GM10266 (cell line): ENCODE results near the gene RPL28.
"Not testable (repeated sequence)": the region's sequence is repeated elsewhere in the genome, so short reads cannot be mapped to it uniquely, and the experiment has no call there.

Experiments
- DNase-seq: peaks from one replicate; pipeline ENCODE4 v3.0.0; 2012; ENCODE audit errors: extremely low spot score
- TF ChIP-seq, protein P1 (sequence below): IDR thresholded peaks from 2 replicates; pipeline ENCODE4 v1.5.1; 2012; ENCODE audit warnings: mild to moderate bottlenecking, low read depth; ENCODE audit not compliant: control insufficient read depth, insufficient read depth; ENCODE audit errors: missing control alignments

Gene RPL28

DNA sequence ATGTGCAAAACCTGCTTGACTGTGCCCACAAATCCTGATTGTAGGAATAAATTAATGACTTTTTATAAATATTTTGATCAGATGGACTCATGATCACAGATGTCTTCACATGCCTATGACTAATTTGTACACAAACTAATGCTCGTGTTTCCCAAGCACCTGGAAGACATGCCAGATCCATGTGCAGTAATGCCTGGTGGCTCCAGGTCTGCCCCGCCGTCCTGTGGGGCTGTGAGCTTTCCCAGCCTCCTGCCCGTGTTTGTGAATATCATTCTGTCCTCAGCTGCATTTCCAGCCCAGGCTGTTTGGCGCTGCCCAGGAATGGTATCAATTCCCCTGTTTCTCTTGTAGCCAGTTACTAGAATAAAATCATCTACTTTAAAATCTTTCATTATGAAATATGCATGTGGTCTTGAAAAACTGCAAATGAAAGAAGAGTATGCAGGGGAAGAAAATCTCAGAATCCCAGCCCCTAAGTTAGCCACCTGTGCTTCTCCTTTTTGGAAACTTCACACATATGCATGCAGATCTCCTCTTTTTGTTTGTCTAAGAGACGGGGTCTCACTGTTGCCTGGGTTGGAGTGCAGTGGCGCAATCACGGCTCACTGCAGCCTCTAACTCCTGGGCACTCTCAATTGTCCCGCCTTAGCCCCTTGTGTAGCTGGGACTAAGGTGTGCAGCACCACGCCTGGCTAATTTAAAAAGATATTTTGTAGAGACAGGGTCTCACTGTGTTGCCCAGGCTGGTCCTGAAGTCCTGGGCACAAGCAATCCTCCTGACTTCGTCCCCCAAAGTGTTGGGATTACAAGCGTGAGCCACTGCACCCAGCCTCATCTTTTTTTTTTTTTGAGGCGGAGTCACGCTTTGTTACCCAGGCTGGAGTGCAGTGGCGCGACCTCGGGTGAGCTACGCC, 6.2 kb downstream of the RPL28 start:
- TF ChIP-seq, protein P1, sequence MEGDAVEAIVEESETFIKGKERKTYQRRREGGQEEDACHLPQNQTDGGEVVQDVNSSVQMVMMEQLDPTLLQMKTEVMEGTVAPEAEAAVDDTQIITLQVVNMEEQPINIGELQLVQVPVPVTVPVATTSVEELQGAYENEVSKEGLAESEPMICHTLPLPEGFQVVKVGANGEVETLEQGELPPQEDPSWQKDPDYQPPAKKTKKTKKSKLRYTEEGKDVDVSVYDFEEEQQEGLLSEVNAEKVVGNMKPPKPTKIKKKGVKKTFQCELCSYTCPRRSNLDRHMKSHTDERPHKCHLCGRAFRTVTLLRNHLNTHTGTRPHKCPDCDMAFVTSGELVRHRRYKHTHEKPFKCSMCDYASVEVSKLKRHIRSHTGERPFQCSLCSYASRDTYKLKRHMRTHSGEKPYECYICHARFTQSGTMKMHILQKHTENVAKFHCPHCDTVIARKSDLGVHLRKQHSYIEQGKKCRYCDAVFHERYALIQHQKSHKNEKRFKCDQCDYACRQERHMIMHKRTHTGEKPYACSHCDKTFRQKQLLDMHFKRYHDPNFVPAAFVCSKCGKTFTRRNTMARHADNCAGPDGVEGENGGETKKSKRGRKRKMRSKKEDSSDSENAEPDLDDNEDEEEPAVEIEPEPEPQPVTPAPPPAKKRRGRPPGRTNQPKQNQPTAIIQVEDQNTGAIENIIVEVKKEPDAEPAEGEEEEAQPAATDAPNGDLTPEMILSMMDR, result no peak
- no peak for DNase-seq

DNA sequence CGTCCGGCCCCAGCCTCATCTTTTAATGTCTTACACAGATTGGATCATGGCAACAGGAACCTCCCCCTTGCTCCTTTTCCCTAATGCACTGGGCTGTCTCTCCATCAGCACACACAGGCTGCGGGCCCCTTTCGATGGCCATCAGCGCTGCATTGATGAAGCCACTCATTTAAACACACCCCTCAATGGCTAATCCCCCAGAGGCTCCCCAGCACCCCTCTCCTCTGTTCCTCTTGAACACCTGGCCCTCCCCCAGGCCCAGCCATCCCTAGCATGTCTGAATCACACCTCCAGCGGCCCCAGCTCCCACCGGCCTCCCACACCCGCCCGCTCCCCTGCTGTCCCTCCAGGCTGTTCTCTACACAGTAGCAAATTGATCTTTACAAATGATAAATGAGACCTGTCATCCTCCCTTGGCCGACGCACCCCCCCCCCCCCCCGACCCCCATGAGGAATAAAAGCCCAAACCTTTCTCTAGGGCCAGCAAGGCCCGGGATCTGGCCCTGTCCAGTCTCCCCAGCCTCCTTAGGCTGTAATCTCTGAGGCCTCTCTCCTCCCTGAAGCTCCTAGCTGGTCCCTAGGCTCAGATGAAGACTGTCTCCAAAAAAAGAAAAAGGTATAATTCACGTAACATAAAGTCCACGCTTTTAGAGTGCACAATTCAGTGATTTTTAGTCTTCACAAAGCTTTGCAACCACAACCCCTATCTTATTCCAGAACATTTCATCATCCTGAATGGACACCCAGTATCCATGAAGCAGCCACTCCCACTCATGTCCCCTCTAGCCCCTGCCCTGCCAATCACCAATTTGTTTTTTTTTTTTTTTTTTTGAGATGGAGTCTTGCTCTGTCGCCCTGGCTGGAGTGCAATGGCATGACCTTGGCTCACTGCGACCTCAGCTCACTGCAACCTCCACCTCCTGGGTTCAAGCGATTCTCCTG, 7.4 kb downstream of the RPL28 start:
- no peak for DNase-seq

DNA sequence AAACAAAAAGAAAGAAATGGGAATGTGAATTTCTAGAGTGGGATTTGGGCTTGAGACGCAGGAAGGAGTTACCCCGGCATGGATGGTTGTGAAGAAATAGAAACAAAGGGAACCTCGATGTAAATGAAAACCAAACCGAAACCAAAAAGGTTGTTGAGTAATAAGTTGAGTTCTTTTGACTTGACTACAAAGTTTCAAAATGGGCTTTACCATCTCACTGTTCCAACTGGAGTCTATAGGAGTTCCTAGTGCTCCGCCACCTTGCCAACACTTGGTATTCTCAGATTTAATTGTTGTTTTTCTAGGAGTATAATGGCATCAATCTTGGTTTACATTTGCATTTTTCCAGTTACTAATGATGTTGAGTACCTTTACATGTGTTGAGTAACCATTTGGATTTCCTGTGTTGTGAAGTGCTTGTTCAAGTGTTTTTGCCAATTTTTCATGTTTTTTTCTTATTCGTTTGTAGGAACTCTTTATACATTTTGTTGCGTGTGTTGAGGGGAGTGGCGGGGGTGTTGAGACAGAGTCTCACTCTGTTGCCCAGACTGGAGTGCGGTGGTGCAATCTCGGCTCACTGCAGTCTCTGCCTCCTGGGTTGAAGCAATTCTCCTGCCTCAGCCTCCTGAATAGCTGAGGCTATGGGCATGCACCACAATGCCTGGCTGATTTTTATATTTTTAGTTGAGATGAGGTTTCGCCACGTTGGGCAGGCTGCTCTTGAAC, 12.6 kb downstream of the RPL28 start:
- no peak for DNase-seq
- TF ChIP-seq, protein P1, result no peak

More for the DNA sequence above, 7.4 kb downstream of the RPL28 start:
- TF ChIP-seq, protein P1, result no peak

DNA sequence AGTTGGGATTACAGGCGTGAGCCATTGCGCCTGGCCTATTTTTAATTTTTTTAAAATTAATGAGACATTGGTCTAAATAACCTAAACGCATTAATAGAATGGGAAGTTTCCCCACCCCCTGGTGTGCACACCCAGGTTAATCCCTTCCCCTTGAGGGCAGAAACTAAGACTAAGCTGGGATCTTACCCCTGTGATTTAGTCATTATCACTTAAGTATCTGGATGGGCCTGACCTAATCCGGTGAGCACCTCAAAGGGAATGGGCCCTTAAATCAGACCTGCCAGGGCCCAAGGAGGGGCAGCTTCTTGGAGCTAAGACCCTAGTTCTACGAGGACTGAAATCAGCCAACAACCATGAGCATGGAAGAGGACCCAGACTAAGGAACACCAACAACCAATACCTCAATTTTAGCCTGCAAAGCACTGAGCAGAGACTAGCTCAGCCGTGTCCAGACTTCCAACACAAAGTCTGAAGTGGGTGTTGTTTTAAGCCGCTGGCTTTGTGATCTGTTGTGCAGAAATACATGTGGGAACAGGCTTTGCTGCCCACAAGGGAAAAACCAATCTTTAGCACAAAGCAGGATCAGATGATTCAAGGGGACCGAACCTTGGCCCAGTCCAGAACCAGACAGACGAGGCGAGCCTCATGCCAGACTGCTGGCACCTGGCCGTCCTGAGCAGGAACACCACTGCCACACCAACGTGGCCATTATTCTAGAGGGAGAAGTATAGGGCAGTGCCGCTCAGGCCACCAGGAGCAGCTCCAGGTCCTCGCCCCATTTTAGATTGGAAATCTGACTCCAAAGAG, 14.8 kb downstream of the RPL28 start:
- no peak for DNase-seq
- TF ChIP-seq, protein P1, result no peak

DNA sequence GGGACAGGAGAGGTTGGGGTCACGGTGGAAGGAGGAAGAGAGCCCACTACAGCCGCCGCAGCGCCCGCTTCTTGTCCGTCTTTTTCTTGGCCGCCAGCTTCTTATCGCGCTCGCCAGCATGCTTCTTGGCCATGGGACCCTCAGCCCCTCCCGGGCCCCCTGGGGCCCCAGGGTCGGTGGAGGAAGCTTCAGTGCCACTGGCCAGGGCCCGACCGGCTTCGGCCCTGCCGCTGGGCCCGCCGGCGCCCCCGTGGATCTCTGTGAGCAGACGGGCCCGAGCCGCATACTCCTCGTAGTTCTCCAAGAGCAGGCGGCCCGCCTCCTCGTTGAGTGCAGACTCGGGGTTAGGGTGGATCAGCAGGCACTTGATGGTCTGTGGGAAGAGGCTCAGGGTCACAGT, 15.7 kb downstream of the RPL28 start:
- not testable (repeated sequence) for DNase-seq

DNA sequence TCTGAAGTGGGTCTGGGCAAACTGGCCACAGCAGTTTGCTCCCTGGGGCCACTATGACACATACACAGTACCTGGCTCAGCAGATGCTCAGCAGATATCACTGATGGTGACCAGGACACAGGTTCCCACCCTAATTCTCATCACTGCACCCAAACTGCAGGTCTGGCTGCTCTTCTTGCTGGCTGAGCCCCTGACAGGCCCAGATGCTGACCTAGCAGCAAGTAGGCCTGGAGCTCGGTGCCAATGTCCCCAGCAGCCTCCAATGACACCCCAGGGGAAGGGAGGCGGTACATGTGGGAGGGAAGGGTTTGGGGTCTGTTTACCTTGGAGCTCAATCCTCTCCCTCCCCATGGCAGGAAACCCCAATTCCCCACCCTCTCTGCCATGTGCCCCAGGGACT, 16.8 kb downstream of the RPL28 start:
- DNase-seq, result no peak
- TF ChIP-seq, protein P1, result no peak
